Activated CD8-positive, alpha-beta T cell treated with anti-CD3 and anti-CD28 coated beads, Interleukin-2, amount 10 ng/mL, durations not matched to agents 7 days and 5 days (primary cell): ENCODE data around the gene SNED1. TPM values are rescaled to one million over a fixed set of nuclear protein-coding genes. Genes with fewer than 3 reads are reported as not detected.
"Not testable (repeated sequence)": the region's sequence is repeated elsewhere in the genome, so short reads cannot be mapped to it uniquely, and the experiment has no call there.

Source experiments
- ATAC-seq: fragments of 150-1000 bp; cut with Tn5 transposase; one replicate; pipeline ENCODE4 v1.10.0; 2021; ENCODE audit warnings: moderate library complexity
- CTCF ChIA-PET: fragments of 350-600 bp; sonication (Branson Sonifier 250); formaldehyde crosslinking; loops from one replicate; lab custom pipeline; 2021; ENCODE audit warnings: antibody characterized with exemption; lab: Charles Lee
- POLR2A ChIA-PET: fragments of 350-600 bp; sonication (Branson Sonifier 250); formaldehyde crosslinking; loops from one replicate; lab custom pipeline; 2021; ENCODE audit warnings: antibody characterized with exemption; lab: Charles Lee
- DNase-seq: peaks from one replicate; pipeline ENCODE4 v3.0.0-alpha.2; 2020
- H3K27ac Mint-ChIP-seq: one replicate; pipeline ENCODE4 v1.8.0; 2021; ENCODE audit warnings: mild to moderate bottlenecking, mixed read lengths
- H3K27me3 Mint-ChIP-seq: one replicate; pipeline ENCODE4 v1.8.0; 2021; ENCODE audit warnings: low read depth, mixed read lengths
- H3K36me3 Mint-ChIP-seq: one replicate; pipeline ENCODE4 v1.8.0; 2021; ENCODE audit warnings: low read depth, mixed read lengths
- H3K4me1 Mint-ChIP-seq: one replicate; pipeline ENCODE4 v1.8.0; 2021; ENCODE audit warnings: low read depth, mixed read lengths
- H3K4me3 Mint-ChIP-seq: one replicate; pipeline ENCODE4 v1.8.0; 2021; ENCODE audit warnings: mild to moderate bottlenecking, mixed read lengths
- H3K9me3 Mint-ChIP-seq: one replicate; pipeline ENCODE4 v1.8.0; 2022; ENCODE audit warnings: mixed read lengths; ENCODE audit not compliant: insufficient read depth
- total RNA-seq, 2 experiments: library from RNA; stranded (reverse); gene quantifications; one replicate each; pipeline ENCODE4 v1.2.3, GENCODE V29; 2021

The SNED1 gene
- total RNA-seq, 2 experiments from 2014 or later = 3.4 to 3.5 TPM

DNA sequence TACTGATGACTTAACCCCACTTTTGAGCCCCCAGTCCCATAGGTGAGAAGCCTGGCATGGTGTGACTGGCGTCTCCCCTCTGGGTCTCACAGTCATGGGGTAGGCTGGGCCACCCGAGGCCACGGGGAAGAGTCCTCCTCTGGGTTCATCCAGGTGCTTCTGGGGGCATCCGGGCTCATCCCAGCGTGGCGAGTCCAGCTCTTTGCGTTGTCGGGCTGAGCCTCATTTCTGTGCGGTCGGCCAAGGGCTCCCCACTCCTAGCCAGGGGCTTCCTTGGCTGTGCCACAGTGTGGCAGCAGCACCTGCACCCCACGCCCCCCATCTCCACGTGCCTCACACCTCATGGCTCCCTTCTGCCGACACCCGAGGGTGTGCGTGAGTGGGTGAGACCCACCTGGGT lies 27.6 kb upstream of the SNED1 start:
- H3K27ac Mint-ChIP-seq = no peak overlapping the region
- H3K4me1 Mint-ChIP-seq = peaks cover 5% of the 10 kb centered on the region
- CTCF ChIA-PET = no interaction called here
- no peaks in the 10 kb centered on the region for H3K36me3 Mint-ChIP-seq
- POLR2A ChIA-PET = no interaction called here
- DNase-seq = no peak
- H3K27me3 Mint-ChIP-seq = peaks cover 8% of the 10 kb centered on the region
- ATAC-seq = no peak
- H3K9me3 Mint-ChIP-seq = no peaks in the 10 kb centered on the region
- H3K4me3 Mint-ChIP-seq = no peak overlapping the region

- CTCF ChIA-PET = interaction anchor here (0.8 kb wide), 1 partner anchor 11 kb away, joined by 3 read pairs; no protein-coding TSS in a partner anchor
These were observed 26.2 kb upstream of the SNED1 start for GRCh38 chr2:240972201-240972600.

DNA sequence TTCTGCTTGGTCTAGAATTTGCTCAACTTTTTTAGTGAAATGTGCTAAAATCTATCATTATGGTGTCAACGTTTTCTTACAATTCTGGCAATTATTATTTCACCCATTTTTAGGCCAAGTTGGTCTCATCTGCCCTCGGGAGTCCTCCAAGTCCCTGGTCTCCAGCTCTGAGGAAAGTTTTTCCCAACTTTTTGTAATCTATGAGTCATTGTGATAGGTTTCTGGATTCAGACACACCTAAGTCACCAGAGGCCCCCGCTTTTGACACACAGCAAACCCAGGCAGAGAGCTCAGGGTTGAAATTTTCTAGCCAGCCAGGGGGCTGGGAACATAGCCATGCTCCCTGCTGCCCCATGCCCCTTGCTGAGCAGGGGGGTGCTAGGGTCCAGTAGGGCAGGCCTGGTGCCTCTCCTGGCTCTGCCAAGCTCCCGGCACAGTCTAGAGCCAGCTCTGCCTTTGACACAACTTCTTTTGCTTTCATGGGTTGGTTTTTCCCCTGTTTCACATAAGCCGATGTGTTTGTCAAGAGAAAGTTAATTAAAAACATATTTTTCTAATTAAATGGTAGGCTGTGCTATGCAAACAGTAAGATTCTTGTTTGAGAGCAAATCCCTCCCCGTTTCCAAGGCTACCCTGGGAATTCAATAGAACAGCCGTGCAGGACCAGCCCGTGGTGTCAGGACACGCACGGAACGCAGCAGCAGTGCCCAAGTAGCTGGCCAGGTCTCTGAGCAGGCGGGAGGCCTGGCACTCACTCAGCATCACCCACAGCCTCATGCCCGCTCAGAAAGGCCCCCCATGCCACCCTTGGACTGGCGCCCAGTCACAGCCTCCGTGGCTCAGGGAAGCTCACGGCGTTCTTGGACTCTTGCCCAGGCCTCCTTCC lies 25.5 kb upstream of the SNED1 start:
- Mint-ChIP-seq H3K9me3 (no peaks in the 10 kb centered on the region), H3K4me1 (peaks cover 5% of the 10 kb centered on the region), H3K27me3 (peaks cover 8% of the 10 kb centered on the region), H3K4me3 (no peak overlapping the region), H3K36me3 (no peaks in the 10 kb centered on the region), H3K27ac (no peak overlapping the region)
- ChIA-PET CTCF (interaction anchor here (0.8 kb wide), 1 partner anchor 11 kb away, joined by 3 read pairs; no protein-coding TSS in a partner anchor), POLR2A (interaction anchor here (0.6 kb wide), 1 partner anchor 116 kb away, joined by 4 read pairs; no protein-coding TSS in a partner anchor)
- ATAC-seq (no peak), DNase-seq (no peak)

More at GRCh38 chr2:240972201-240972600, 26.2 kb upstream of the SNED1 start:
- no peak for ATAC-seq
- Mint-ChIP-seq H3K4me1 (peaks cover 5% of the 10 kb centered on the region), H3K9me3 (no peaks in the 10 kb centered on the region), H3K36me3 (no peaks in the 10 kb centered on the region), H3K27me3 (peaks cover 8% of the 10 kb centered on the region), H3K27ac (no peak overlapping the region), H3K4me3 (no peak overlapping the region)
- POLR2A ChIA-PET = no interaction called here
- no peak for DNase-seq

GRCh38 chr2:240974771-240975572 lies 23.4 kb upstream of the SNED1 start:
- Mint-ChIP-seq H3K36me3 (no peaks in the 10 kb centered on the region), H3K9me3 (no peaks in the 10 kb centered on the region), H3K4me1 (peaks cover 5% of the 10 kb centered on the region), H3K4me3 (no peak overlapping the region), H3K27me3 (peaks cover 8% of the 10 kb centered on the region), H3K27ac (peak overlapping the region; percentile 27)
- ChIA-PET CTCF (no interaction called here), POLR2A (interaction anchor here (0.6 kb wide), 1 partner anchor 136 kb away, joined by 3 read pairs; no protein-coding TSS in a partner anchor)
- DNase-seq (no peak), ATAC-seq (no peak)

DNA sequence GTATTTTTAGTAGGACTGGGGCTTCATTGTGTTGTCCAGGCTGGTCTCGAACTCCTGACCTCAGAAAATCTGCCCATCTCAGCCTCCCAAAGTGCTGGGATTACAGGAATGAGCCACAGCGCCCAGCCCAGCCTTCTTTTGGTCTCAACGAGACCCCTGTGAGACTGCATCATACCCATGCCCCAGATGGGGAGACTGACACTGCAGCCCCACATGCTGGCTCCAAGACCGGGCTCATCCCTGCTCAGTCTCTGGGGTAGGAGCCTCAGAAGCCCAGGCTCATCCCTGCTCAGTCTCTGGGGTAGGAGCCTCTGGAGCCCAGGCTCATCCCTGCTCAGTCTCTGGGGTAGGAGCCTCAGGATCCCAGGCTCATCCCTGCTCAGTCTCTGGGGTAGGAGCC lies 22.5 kb upstream of the SNED1 start:
- H3K27me3 Mint-ChIP-seq, DNase-seq, POLR2A ChIA-PET, H3K27ac Mint-ChIP-seq, H3K4me3 Mint-ChIP-seq, ATAC-seq, CTCF ChIA-PET, H3K36me3 Mint-ChIP-seq, H3K9me3 Mint-ChIP-seq, H3K4me1 Mint-ChIP-seq: not testable (repeated sequence)

DNA sequence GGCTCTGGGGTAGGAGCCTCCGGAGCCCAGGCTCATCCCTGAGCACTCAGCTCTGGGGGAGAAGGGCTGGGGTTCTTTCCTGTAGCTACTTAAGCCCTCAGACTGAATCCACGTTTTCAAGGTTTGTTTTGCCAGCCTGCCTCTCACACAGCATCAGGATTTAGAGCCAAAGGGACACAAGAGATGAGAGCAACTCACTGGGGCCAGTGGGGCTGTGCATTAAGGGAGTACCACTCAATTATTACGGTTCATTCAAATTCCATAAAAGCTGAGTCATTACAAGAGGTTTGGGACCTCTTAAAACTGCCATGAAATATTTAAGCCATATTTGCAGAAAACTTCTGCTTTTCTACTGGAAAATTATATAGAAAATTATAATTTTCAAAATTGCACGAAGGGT lies 17.1 kb upstream of the SNED1 start:
- Mint-ChIP-seq H3K27ac (no peak overlapping the region), H3K4me3 (no peak overlapping the region), H3K9me3 (no peaks in the 10 kb centered on the region), H3K27me3 (no peaks in the 10 kb centered on the region), H3K36me3 (no peaks in the 10 kb centered on the region), H3K4me1 (no peaks in the 10 kb centered on the region)
- ATAC-seq = no peak
- CTCF ChIA-PET = interaction anchor here (1.0 kb wide), 1 partner anchor 29 kb away, joined by 4 read pairs; no protein-coding TSS in a partner anchor
- POLR2A ChIA-PET = no interaction called here
- DNase-seq = no peak

DNA sequence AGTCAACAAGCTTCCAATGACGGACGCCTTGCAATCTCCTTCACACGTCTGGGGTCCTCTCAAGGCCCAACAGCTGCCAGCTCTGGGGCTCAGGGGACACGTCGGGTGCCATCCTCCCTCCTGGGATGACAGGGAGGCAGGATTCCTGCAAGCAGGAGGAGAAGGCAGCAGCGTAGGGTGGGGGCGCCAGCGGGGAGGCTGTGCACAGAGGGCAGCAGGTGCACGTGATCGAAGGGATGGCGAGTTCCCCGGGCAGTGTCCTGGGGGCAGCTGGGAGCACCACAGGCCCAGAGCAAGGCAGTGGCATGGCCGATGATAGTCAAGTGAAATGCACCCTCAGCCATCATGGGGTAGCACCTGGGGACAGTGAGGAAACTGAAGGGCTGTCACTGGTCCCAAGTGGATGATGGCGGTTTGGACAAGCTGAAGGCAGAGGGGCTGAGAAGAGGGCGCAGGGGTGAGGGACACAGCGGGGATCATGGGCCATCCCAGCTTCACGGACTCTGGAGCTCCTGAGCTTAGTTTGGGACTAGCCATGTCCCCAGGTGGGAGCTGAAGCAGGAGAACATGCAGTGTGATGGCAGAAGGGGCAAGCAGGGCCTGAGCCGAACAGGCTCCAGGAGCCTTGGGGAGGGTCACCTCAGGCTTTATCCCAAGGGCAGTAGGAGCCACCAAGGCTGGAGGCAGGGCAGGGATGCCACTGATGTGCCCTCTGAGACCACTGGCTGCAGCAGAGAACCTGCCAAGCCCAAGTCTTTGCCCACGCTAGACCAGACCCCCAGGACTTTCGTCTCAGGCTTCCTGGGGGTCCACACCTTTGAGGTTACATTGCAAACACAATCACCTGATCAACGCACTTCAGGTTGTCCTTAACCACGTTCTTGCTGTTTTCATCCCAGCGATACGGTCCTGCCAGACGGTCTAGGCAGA lies 16.3 kb upstream of the SNED1 start:
- ChIA-PET POLR2A (no interaction called here), CTCF (interaction anchor here (1.0 kb wide), 1 partner anchor 28 kb away, joined by 4 read pairs; no protein-coding TSS in a partner anchor)
- Mint-ChIP-seq H3K27me3 (no peaks in the 10 kb centered on the region), H3K9me3 (no peaks in the 10 kb centered on the region), H3K4me3 (no peak overlapping the region), H3K36me3 (no peaks in the 10 kb centered on the region), H3K27ac (no peak overlapping the region), H3K4me1 (no peaks in the 10 kb centered on the region)
- no peak for ATAC-seq
- no peak for DNase-seq

GRCh38 chr2:240982821-240983281 lies 15.6 kb upstream of the SNED1 start:
- ATAC-seq = no peak

DNA sequence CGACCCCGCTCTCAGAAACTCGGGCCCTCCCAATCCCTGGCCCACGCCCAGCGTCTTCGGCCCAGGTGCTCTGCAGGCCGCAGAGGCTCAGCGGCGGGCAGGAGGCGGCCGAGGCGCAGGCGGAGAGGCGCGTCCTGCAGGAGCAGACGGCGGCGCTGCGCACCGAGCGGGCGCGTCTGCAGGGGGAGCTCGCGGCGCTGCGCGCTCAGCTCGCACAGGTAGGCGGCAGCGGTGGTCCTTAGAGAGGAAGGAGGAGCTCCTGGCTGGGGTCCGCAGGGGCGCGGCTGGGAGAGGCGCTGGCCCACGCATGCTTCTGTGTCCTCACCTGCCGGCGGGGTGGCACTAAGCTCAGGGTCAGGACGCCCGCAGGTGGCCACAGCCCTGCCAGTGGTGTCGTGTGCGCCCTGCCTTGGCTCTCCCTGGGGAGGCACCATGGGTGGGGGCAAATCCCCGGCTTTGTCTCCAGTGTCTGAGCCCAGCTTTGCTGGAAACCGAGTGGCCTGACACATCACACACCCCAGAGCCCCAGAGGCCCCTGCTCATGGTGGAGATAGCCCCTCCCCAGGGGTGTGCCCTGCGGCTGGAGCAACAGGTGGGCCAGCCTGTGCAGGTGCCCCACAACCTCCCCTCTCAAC lies 14.9 kb upstream of the SNED1 start:
- H3K4me3 Mint-ChIP-seq = no peak overlapping the region
- ChIA-PET CTCF (interaction anchor here (0.6 to 1.9 kb wide), 7 partner anchors 11 to 220 kb away, joined by 3 to 6 read pairs (median 3); no protein-coding TSS in a partner anchor), POLR2A (interaction anchor here (0.6 to 0.7 kb wide), 2 partner anchors 297 to 911 kb away, joined by 3 to 5 read pairs; no protein-coding TSS in a partner anchor)
- DNase-seq (peak; percentile 55), ATAC-seq (peak; percentile 89)
- no peaks in the 10 kb centered on the region for H3K27me3 Mint-ChIP-seq
- H3K4me1 Mint-ChIP-seq = no peaks in the 10 kb centered on the region
- no peaks in the 10 kb centered on the region for H3K9me3 Mint-ChIP-seq
- no peaks in the 10 kb centered on the region for H3K36me3 Mint-ChIP-seq
- H3K27ac Mint-ChIP-seq = no peak overlapping the region

More at GRCh38 chr2:240982821-240983281, 15.6 kb upstream of the SNED1 start:
- H3K9me3 Mint-ChIP-seq = no peaks in the 10 kb centered on the region
- no peaks in the 10 kb centered on the region for H3K27me3 Mint-ChIP-seq
- ChIA-PET CTCF (interaction anchor here (0.6 to 1.9 kb wide), 4 partner anchors 27 to 219 kb away, joined by 3 to 6 read pairs (median 4); no protein-coding TSS in a partner anchor), POLR2A (interaction anchor here (0.7 kb wide), 1 partner anchor 296 kb away, joined by 3 read pairs; no protein-coding TSS in a partner anchor)
- H3K4me3 Mint-ChIP-seq = no peak overlapping the region
- DNase-seq = no peak
- H3K27ac Mint-ChIP-seq = no peak overlapping the region
- no peaks in the 10 kb centered on the region for H3K4me1 Mint-ChIP-seq
- H3K36me3 Mint-ChIP-seq = no peaks in the 10 kb centered on the region

DNA sequence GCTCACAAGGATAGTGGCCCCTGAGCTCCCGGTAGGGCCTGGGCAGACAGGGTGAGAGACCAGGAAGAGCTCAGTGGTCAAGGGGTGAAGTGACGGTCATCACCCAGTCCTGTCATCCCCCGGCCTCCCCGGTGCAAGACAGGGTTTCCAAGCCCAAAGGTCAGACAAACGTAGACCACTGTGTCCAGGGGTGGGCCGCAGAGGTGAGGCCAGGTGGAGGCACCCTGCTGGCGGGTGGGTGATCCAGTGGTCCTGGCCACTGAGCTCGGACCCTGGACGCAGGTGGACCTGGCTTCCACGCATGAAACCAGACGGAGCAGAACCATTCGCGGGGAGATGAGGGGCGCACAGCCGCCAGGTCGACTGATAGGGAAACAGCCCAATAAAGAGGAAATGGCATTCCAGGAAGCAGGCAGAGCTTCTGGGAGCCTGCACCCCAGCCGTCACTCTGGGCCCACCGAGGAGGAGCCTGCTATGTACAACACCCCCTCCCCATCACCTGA lies 14.4 kb upstream of the SNED1 start:
- POLR2A ChIA-PET = interaction anchor here (0.5 to 0.6 kb wide), 2 partner anchors 108 to 911 kb away, joined by 3 to 5 read pairs; no protein-coding TSS in a partner anchor
- no peak for ATAC-seq

More for the DNA sequence above, 14.4 kb upstream of the SNED1 start:
- H3K4me1 Mint-ChIP-seq = no peaks in the 10 kb centered on the region
- H3K36me3 Mint-ChIP-seq = no peaks in the 10 kb centered on the region
- H3K27me3 Mint-ChIP-seq = no peaks in the 10 kb centered on the region
- H3K27ac Mint-ChIP-seq = no peak overlapping the region
- CTCF ChIA-PET = interaction anchor here (0.7 to 1.9 kb wide), 6 partner anchors 11 to 169 kb away, joined by 3 to 6 read pairs (median 4); no protein-coding TSS in a partner anchor
- H3K4me3 Mint-ChIP-seq = no peak overlapping the region
- DNase-seq = no peak
- H3K9me3 Mint-ChIP-seq = no peaks in the 10 kb centered on the region
